GM23338 (cell line): ENCODE data around the gene SH3BGR. TPM values are rescaled to one million over a fixed set of nuclear protein-coding genes. Genes with fewer than 3 reads are reported as not detected.

ENCODE experiments used
- ATAC-seq: fragments of 200-7000 bp; cut with Tn5 transposase; 3 replicates; pipeline ENCODE4 v1.9.1; 2020
- DNase-seq: peaks from one replicate; pipeline ENCODE4 v3.0.0-alpha.2; 2015; ENCODE audit warnings: low spot score
- H2AFZ ChIP-seq: fragments of 200-600 bp; sonication (generic); 2 replicates; pipeline ENCODE4 v1.8.0; 2016; ENCODE audit warnings: antibody characterized with exemption, mild to moderate bottlenecking, moderate library complexity
- H3F3A ChIP-seq: fragments of 200-600 bp; sonication (generic); replicated peaks from 2 replicates; pipeline ENCODE4 v1.8.0; 2017; ENCODE audit warnings: antibody characterized with exemption, mixed run types, low read depth
- H3K27ac ChIP-seq: fragments of 200-600 bp; sonication (generic); 2 replicates; pipeline ENCODE4 v1.6.1; 2016; ENCODE audit warnings: low read depth
- H3K27me3 ChIP-seq: fragments of 200-600 bp; sonication (generic); 2 replicates; pipeline ENCODE4 v1.8.0; 2016; ENCODE audit warnings: mild to moderate bottlenecking, mixed run types, moderate library complexity; ENCODE audit not compliant: insufficient read depth
- H3K36me3 ChIP-seq: fragments of 200-600 bp; sonication (generic); 2 replicates; pipeline ENCODE4 v1.8.0; 2016; ENCODE audit warnings: mild to moderate bottlenecking; ENCODE audit not compliant: insufficient read depth
- H3K4me1 ChIP-seq: fragments of 200-600 bp; sonication (generic); 2 replicates; pipeline ENCODE4 v1.8.0; 2016; ENCODE audit warnings: mild to moderate bottlenecking, moderate library complexity; ENCODE audit not compliant: insufficient read depth
- H3K4me2 ChIP-seq: fragments of 200-600 bp; sonication (generic); 2 replicates; pipeline ENCODE4 v1.7.1; 2017; ENCODE audit warnings: mixed run types
- H3K4me3 ChIP-seq: fragments of 200-600 bp; sonication (generic); 2 replicates; pipeline ENCODE4 v1.6.1; 2016; ENCODE audit warnings: mixed run types
- H3K79me2 ChIP-seq: fragments of 200-600 bp; sonication (generic); replicated peaks from 2 replicates; pipeline ENCODE4 v1.8.0; 2017; ENCODE audit warnings: mild to moderate bottlenecking; ENCODE audit not compliant: insufficient read depth
- H3K9me2 ChIP-seq: fragments of 200-600 bp; sonication (generic); 2 replicates; pipeline ENCODE4 v1.8.0; 2017; ENCODE audit not compliant: insufficient read depth
- H4K20me1 ChIP-seq: fragments of 200-600 bp; sonication (generic); replicated peaks from 2 replicates; pipeline ENCODE4 v1.8.0; 2017; ENCODE audit warnings: mild to moderate bottlenecking; ENCODE audit not compliant: insufficient read depth
- H3K27ac Mint-ChIP-seq: 2 replicates; pipeline ENCODE4 v1.8.0; 2020; ENCODE audit warnings: inconsistent platforms, mild to moderate bottlenecking, moderate library complexity, mixed read lengths
- H3K27me3 Mint-ChIP-seq: 3 replicates; pipeline ENCODE4 v1.8.0; 2022; ENCODE audit warnings: low read depth, mild to moderate bottlenecking, moderate library complexity, mixed read lengths, inconsistent platforms; ENCODE audit not compliant: insufficient read depth, poor library complexity
- H3K36me3 Mint-ChIP-seq: 3 replicates; pipeline ENCODE4 v1.8.0; 2021; ENCODE audit warnings: low read depth, mild to moderate bottlenecking, inconsistent platforms, moderate library complexity, mixed read lengths
- H3K4me1 Mint-ChIP-seq: 3 replicates; pipeline ENCODE4 v1.8.0; 2020; ENCODE audit warnings: mild to moderate bottlenecking, inconsistent platforms, mixed read lengths
- H3K4me3 Mint-ChIP-seq: 3 replicates; pipeline ENCODE4 v1.8.0; 2021; ENCODE audit warnings: moderate library complexity, mild to moderate bottlenecking, inconsistent platforms, mixed read lengths
- H3K9me3 Mint-ChIP-seq: 3 replicates; pipeline ENCODE4 v1.8.0; 2020; ENCODE audit warnings: moderate library complexity, mild to moderate bottlenecking, inconsistent platforms, mixed read lengths
- CREB1 ChIP-seq: fragments of 250-450 bp; sonication (Bioruptor Pico); IDR thresholded peaks from 2 replicates; pipeline ENCODE4 v1.5.0; 2020; ENCODE audit warnings: low read depth, mild to moderate bottlenecking, moderate library complexity
- ETS1 ChIP-seq: IDR thresholded peaks from 2 replicates; pipeline ENCODE4 v1.6.1; 2016; ENCODE audit warnings: antibody characterized with exemption
- EZH2 ChIP-seq: fragments of 200-600 bp; sonication (generic); IDR thresholded peaks from one replicate; pipeline ENCODE4 v1.8.0; 2017; ENCODE audit warnings: antibody characterized with exemption, mild to moderate bottlenecking, low read depth; ENCODE audit not compliant: unreplicated experiment
- EZH2phosphoT487 ChIP-seq: fragments of 200-600 bp; sonication (generic); IDR thresholded peaks from one replicate; pipeline ENCODE4 v1.8.1; 2018; ENCODE audit warnings: antibody characterized with exemption; ENCODE audit not compliant: unreplicated experiment
- JUNB ChIP-seq: IDR thresholded peaks from one replicate; pipeline ENCODE4 v1.6.1; 2016; ENCODE audit warnings: antibody characterized with exemption; ENCODE audit not compliant: unreplicated experiment
- POLR2AphosphoS5 ChIP-seq: IDR thresholded peaks from 2 replicates; pipeline ENCODE4 v1.6.1; 2016; ENCODE audit warnings: antibody characterized with exemption, low read depth
- REST ChIP-seq: IDR thresholded peaks from one replicate; pipeline ENCODE4 v1.6.1; 2018; ENCODE audit warnings: antibody characterized with exemption; ENCODE audit not compliant: unreplicated experiment
- STAT1 ChIP-seq: IDR thresholded peaks from one replicate; pipeline ENCODE4 v1.6.1; 2016; ENCODE audit warnings: antibody characterized with exemption; ENCODE audit not compliant: unreplicated experiment
- ZNF331 ChIP-seq: fragments of 250-450 bp; sonication (Bioruptor Pico); IDR thresholded peaks from 2 replicates; pipeline ENCODE4 v1.5.0; 2020; ENCODE audit warnings: low read depth, mild to moderate bottlenecking, moderate library complexity
- polyA plus RNA-seq: library from polyadenylated mRNA; unstranded; fragments of >200 nt; fragmentation: Nextera tagmentation; extraction: Ambion mirVana; gene quantifications from 2 replicates; pipeline ENCODE4 v1.2.1, GENCODE V29; 2016
- total RNA-seq: library from RNA; depleted of rRNA; stranded (reverse); fragments of >200 nt; shearing (Covaris generic); gene quantifications from 2 replicates; pipeline ENCODE4 v1.2.3, GENCODE V29; 2014
- TF ChIP-seq, protein P1 (sequence below): fragments of 250-450 bp; sonication (Bioruptor Pico); IDR thresholded peaks from 2 replicates; pipeline ENCODE4 v1.5.0; 2020; ENCODE audit warnings: mild to moderate bottlenecking, moderate library complexity

SH3BGR gene
- total and polyA plus RNA-seq, 2 experiments from 2014 or later, result 5.9 to 18.9 TPM

DNA sequence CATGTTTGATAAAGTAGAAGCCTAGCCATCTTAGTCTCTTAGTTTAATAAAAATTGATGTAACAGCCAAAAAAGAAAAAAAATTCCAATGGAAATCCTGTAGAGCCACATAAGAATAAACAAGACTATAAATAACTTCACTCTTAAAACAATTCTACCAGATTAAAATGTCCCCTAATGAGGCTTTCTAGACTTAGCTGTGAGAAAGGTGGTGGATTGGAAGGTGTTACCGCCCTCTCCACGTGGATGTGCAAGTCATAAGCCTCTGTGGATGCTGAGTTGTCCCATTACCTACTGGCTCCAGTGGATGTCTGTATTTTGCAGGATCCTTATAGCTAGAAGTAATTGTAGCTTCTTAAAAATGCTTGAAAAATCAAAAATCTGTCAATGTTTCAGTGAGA is 20.8 kb upstream of the SH3BGR start:
- Histone ChIP-seq H3K27me3 (no peaks in the 10 kb centered on the region), H3K4me1 (peaks cover 10% of the 10 kb centered on the region; the same call in 1 of the 2 replicates), H3K36me3 (no peaks in the 10 kb centered on the region), H3F3A (no peaks in the 10 kb centered on the region), H4K20me1 (no peaks in the 10 kb centered on the region), H3K4me3 (no peak overlapping the region), H3K4me2 (no peak overlapping the region), H3K9me2 (no peaks in the 10 kb centered on the region), H3K27ac (no peak overlapping the region), H3K79me2 (no peaks in the 10 kb centered on the region), H2AFZ (no peak overlapping the region)
- TF ChIP-seq EZH2 (no peak), STAT1 (no peak)
- H3K4me1 Mint-ChIP-seq, result peaks cover 13% of the 10 kb centered on the region
- H3K27ac Mint-ChIP-seq, result no peak overlapping the region
- no peak for DNase-seq
- H3K36me3 Mint-ChIP-seq, result no peaks in the 10 kb centered on the region
- H3K4me3 Mint-ChIP-seq, result no peak overlapping the region
- no peaks in the 10 kb centered on the region for H3K27me3 Mint-ChIP-seq
- no peak for ATAC-seq
- H3K9me3 Mint-ChIP-seq, result no peaks in the 10 kb centered on the region

- no peak for DNase-seq
- no peak overlapping the region for H2AFZ ChIP-seq
- no peaks in the 10 kb centered on the region for H3K36me3 ChIP-seq
- H3K4me3 ChIP-seq, result no peak overlapping the region
- no peaks in the 10 kb centered on the region for H3K27me3 Mint-ChIP-seq
- H3K79me2 ChIP-seq, result no peaks in the 10 kb centered on the region
- H3K27ac Mint-ChIP-seq, result no peak overlapping the region
- no peaks in the 10 kb centered on the region for H3K9me3 Mint-ChIP-seq
- H3K36me3 Mint-ChIP-seq, result no peaks in the 10 kb centered on the region
- no peaks in the 10 kb centered on the region for H4K20me1 ChIP-seq
- H3K4me1 Mint-ChIP-seq, result peaks cover 13% of the 10 kb centered on the region
- no peak for ATAC-seq
- H3K9me2 ChIP-seq, result no peaks in the 10 kb centered on the region
- peaks cover 9% of the 10 kb centered on the region; the same call in 1 of the 2 replicates for H3K4me1 ChIP-seq
- no peak overlapping the region for H3K27ac ChIP-seq
- no peaks in the 10 kb centered on the region for H3K27me3 ChIP-seq
- H3F3A ChIP-seq, result no peaks in the 10 kb centered on the region
- H3K4me2 ChIP-seq, result no peak overlapping the region
- no peak overlapping the region for H3K4me3 Mint-ChIP-seq
- TF ChIP-seq REST, result no peak
- no peak for TF ChIP-seq EZH2
- no peak for TF ChIP-seq STAT1
- TF ChIP-seq ETS1, result no peak
- TF ChIP-seq, protein P1, sequence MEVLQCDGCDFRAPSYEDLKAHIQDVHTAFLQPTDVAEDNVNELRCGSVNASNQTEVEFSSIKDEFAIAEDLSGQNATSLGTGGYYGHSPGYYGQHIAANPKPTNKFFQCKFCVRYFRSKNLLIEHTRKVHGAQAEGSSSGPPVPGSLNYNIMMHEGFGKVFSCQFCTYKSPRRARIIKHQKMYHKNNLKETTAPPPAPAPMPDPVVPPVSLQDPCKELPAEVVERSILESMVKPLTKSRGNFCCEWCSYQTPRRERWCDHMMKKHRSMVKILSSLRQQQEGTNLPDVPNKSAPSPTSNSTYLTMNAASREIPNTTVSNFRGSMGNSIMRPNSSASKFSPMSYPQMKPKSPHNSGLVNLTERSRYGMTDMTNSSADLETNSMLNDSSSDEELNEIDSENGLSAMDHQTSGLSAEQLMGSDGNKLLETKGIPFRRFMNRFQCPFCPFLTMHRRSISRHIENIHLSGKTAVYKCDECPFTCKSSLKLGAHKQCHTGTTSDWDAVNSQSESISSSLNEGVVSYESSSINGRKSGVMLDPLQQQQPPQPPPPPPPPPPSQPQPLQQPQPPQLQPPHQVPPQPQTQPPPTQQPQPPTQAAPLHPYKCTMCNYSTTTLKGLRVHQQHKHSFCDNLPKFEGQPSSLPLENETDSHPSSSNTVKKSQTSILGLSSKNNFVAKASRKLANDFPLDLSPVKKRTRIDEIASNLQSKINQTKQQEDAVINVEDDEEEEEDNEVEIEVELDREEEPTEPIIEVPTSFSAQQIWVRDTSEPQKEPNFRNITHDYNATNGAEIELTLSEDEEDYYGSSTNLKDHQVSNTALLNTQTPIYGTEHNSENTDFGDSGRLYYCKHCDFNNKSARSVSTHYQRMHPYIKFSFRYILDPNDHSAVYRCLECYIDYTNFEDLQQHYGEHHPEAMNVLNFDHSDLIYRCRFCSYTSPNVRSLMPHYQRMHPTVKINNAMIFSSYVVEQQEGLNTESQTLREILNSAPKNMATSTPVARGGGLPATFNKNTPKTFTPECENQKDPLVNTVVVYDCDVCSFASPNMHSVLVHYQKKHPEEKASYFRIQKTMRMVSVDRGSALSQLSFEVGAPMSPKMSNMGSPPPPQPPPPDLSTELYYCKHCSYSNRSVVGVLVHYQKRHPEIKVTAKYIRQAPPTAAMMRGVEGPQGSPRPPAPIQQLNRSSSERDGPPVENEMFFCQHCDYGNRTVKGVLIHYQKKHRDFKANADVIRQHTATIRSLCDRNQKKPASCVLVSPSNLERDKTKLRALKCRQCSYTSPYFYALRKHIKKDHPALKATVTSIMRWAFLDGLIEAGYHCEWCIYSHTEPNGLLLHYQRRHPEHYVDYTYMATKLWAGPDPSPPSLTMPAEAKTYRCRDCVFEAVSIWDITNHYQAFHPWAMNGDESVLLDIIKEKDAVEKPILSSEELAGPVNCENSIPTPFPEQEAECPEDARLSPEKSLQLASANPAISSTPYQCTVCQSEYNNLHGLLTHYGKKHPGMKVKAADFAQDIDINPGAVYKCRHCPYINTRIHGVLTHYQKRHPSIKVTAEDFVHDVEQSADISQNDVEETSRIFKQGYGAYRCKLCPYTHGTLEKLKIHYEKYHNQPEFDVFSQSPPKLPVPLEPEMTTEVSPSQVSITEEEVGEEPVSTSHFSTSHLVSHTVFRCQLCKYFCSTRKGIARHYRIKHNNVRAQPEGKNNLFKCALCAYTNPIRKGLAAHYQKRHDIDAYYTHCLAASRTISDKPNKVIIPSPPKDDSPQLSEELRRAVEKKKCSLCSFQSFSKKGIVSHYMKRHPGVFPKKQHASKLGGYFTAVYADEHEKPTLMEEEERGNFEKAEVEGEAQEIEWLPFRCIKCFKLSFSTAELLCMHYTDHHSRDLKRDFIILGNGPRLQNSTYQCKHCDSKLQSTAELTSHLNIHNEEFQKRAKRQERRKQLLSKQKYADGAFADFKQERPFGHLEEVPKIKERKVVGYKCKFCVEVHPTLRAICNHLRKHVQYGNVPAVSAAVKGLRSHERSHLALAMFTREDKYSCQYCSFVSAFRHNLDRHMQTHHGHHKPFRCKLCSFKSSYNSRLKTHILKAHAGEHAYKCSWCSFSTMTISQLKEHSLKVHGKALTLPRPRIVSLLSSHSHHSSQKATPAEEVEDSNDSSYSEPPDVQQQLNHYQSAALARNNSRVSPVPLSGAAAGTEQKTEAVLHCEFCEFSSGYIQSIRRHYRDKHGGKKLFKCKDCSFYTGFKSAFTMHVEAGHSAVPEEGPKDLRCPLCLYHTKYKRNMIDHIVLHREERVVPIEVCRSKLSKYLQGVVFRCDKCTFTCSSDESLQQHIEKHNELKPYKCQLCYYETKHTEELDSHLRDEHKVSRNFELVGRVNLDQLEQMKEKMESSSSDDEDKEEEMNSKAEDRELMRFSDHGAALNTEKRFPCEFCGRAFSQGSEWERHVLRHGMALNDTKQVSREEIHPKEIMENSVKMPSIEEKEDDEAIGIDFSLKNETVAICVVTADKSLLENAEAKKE (CRISPR knock-in tag), result no peak
- TF ChIP-seq EZH2phosphoT487, result no peak
- no peak for TF ChIP-seq POLR2AphosphoS5
- no peak for TF ChIP-seq CREB1 (CRISPR knock-in tag)
- TF ChIP-seq ZNF331 (CRISPR knock-in tag), result no peak
- no peak for TF ChIP-seq JUNB
These were observed 16.8 kb upstream of the SH3BGR start for GRCh38 chr21:39434950-39435349.
